Lung (tissue), 12 donors: ENCODE data around the gene CITED4. TPM values are rescaled to one million over a fixed set of nuclear protein-coding genes. Genes with fewer than 3 reads are reported as not detected.

Experiments used
- ATAC-seq: fragments of 200-7000 bp; cut with Tn5 transposase; one replicate; pipeline ENCODE4 v1.9.1; 2020; ENCODE audit warnings: moderate number of reproducible peaks; ENCODE audit not compliant: insufficient read depth, low FRiP score
- DNase-seq, 3 donors: peaks; one replicate each; pipeline ENCODE4 v3.0.0-alpha.2; 2013 to 2017
- H3K27ac ChIP-seq, 2 donors: one replicate each; pipeline ENCODE4 v1.5.1; 2013; ENCODE audit warnings: mild to moderate bottlenecking in 2 of 2, moderate library complexity in 2 of 2, control low read depth in 1 of 2, inconsistent platforms in 1 of 2, low read depth in 1 of 2, low read length in 1 of 2
- H3K27me3 ChIP-seq, 3 donors: one replicate each; pipeline ENCODE4 v1.5.1; 2013; ENCODE audit warnings: low read length in 2 of 3; ENCODE audit not compliant: control insufficient read depth in 3 of 3, insufficient read depth in 3 of 3
- H3K36me3 ChIP-seq, 4 donors: one replicate each; pipeline ENCODE4 v1.5.1; 2013; ENCODE audit warnings: low read length in 4 of 4, mild to moderate bottlenecking in 1 of 4, moderate library complexity in 1 of 4; ENCODE audit not compliant: control insufficient read depth in 4 of 4, insufficient read depth in 4 of 4
- H3K4me1 ChIP-seq, 5 donors: one replicate each; pipeline ENCODE4 v1.5.1; 2013; ENCODE audit warnings: low read length in 5 of 5, mild to moderate bottlenecking in 2 of 5, moderate library complexity in 1 of 5; ENCODE audit not compliant: control insufficient read depth in 5 of 5, insufficient read depth in 5 of 5
- H3K4me3 ChIP-seq: one replicate; pipeline ENCODE4 v1.5.1; 2013; ENCODE audit warnings: mild to moderate bottlenecking, control low read depth, moderate library complexity
- H3K9ac ChIP-seq, 2 donors: one replicate each; pipeline ENCODE4 v1.5.1; 2013; ENCODE audit warnings: low read length in 2 of 2, control low read depth in 1 of 2; ENCODE audit not compliant: insufficient read depth in 1 of 2
- H3K9me3 ChIP-seq, 4 donors: one replicate each; pipeline ENCODE4 v1.5.1; 2013; ENCODE audit warnings: low read length in 3 of 4, mild to moderate bottlenecking in 1 of 4, moderate library complexity in 1 of 4; ENCODE audit not compliant: control insufficient read depth in 4 of 4, insufficient read depth in 3 of 4
- WGBS, 2 donors: extraction: QIAGEN DNeasy Blood & Tissue Kit; methylation state at CpG; one replicate each; pipeline ENCODE4 v1.1.7; 2013; 5-methylcytosine and 5-hydroxymethylcytosine counted together
- polyA plus RNA-seq, 2 donors: library from polyadenylated mRNA; stranded (reverse); fragments of 200-250 nt; gene quantifications; one replicate each; pipeline ENCODE4 v1.2.1, GENCODE V29; 2013
- total RNA-seq, 2 donors: library from RNA; depleted of rRNA in 1 of 2; stranded (reverse); fragments of >200 nt in 1 of 2; gene quantifications; one replicate each; pipeline ENCODE4 v1.2.1, GENCODE V29; 2014 to 2021
- TF ChIP-seq, protein P1 (sequence below): IDR thresholded peaks from 2 replicates; pipeline ENCODE4 v1.5.1; 2012; ENCODE audit warnings: mild to moderate bottlenecking; ENCODE audit errors: control extremely low read depth, extremely low read depth
- donor health status: control.
- donor health status: control.
- donor health status: Bipolar disorder and iron deficiency.
- donor health status: healthy.
- donor health status: DM: yes; HTN: yes; CAD: no.

The CITED4 gene
- total and polyA plus RNA-seq, 4 donors, result 4.7 to 15.1 (median 7.6) TPM

DNA sequence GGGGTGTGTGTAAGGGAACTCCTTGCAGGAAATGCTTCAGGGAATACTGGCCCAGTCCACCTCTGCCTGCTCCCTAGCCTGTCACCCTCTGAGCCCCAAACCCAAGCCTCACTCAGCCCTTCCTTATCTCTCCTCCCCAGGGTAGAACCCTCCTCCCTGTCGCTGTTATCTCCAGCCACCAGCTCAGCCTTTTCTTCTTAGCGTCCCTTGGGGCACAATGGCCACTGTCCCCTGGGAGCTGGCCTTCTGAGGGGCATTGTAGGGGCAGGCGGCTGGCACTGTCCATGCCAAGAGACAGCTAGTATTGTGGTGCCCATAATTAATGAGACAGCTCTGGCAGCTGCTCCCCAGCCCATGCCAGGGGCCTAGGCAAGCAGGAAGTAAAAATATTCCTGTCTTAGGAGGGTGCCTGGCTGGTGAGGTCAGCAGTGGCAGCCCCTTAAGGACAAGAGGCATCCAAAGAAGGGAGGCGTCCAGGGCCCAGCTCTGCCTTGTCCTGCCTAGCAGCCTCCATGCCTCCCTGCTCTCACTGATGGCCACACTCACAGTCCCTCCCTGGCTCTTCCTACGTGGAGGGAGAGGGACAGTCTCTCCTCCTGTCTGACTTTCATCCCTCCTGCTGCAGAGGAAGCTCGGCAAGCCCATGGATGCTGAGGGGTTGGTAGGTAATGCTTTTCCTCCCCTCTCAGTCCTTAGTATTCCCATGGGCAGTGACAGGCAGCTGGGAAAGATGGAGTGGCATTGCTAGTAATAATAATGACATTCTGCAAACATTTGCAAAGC lies 41.1 kb downstream of the CITED4 start:
- TF ChIP-seq, protein P1, sequence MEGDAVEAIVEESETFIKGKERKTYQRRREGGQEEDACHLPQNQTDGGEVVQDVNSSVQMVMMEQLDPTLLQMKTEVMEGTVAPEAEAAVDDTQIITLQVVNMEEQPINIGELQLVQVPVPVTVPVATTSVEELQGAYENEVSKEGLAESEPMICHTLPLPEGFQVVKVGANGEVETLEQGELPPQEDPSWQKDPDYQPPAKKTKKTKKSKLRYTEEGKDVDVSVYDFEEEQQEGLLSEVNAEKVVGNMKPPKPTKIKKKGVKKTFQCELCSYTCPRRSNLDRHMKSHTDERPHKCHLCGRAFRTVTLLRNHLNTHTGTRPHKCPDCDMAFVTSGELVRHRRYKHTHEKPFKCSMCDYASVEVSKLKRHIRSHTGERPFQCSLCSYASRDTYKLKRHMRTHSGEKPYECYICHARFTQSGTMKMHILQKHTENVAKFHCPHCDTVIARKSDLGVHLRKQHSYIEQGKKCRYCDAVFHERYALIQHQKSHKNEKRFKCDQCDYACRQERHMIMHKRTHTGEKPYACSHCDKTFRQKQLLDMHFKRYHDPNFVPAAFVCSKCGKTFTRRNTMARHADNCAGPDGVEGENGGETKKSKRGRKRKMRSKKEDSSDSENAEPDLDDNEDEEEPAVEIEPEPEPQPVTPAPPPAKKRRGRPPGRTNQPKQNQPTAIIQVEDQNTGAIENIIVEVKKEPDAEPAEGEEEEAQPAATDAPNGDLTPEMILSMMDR, result no peak
- ATAC-seq (no peak), DNase-seq (no peak)
- Histone ChIP-seq H3K9ac (no peak overlapping the region), H3K9me3 (no peaks in the 10 kb centered on the region), H3K27ac (no peak overlapping the region), H3K27me3 (peaks cover 0 to 22% (median 5%) of the 10 kb centered on the region in 3 donors), H3K4me3 (no peak overlapping the region), H3K36me3 (no peaks in the 10 kb centered on the region), H3K4me1 (peaks cover 0 to 28% (median 15%) of the 10 kb centered on the region in 5 donors)
- WGBS, 2 donors, result 67 to 73% methylated on average over 6 of the region's 6 CpGs

GRCh38 chr1:40820251-40820797 lies 41.8 kb downstream of the CITED4 start:
- no peaks in the 10 kb centered on the region for H3K36me3 ChIP-seq

GRCh38 chr1:40819101-40819500 lies 43.1 kb downstream of the CITED4 start:
- 54 to 63% methylated on average over 24 to 26 of the region's 26 CpGs for WGBS, 2 donors
- Histone ChIP-seq H3K9ac (no peak overlapping the region), H3K36me3 (no peaks in the 10 kb centered on the region), H3K4me3 (no peak overlapping the region), H3K27me3 (peaks cover 0 to 22% (median 6%) of the 10 kb centered on the region in 3 donors), H3K27ac (no peak overlapping the region), H3K4me1 (peaks cover 0 to 9% (median 3%) of the 10 kb centered on the region in 5 donors), H3K9me3 (no peaks in the 10 kb centered on the region)
- DNase-seq, result no peak
- no peak for ATAC-seq
- TF ChIP-seq, protein P1, result no peak

More at GRCh38 chr1:40820251-40820797, 41.8 kb downstream of the CITED4 start:
- no peak overlapping the region for H3K4me3 ChIP-seq
- 81 to 86% methylated on average over 3 of the region's 3 CpGs for WGBS, 2 donors
- H3K27me3 ChIP-seq, result peaks cover 0 to 22% (median 6%) of the 10 kb centered on the region in 3 donors
- DNase-seq (no peak), ATAC-seq (no peak)
- no peak overlapping the region for H3K27ac ChIP-seq
- H3K9me3 ChIP-seq, result no peaks in the 10 kb centered on the region
- H3K9ac ChIP-seq, result no peak overlapping the region
- peaks cover 0 to 20% (median 7%) of the 10 kb centered on the region in 5 donors for H3K4me1 ChIP-seq
- TF ChIP-seq, protein P1, result no peak
